Measurements from ENCODE around the gene FARP2.
A peak's percentile ranks its signal among the peaks of the same experiment; 100 is the strongest.

Gene FARP2, protein sequence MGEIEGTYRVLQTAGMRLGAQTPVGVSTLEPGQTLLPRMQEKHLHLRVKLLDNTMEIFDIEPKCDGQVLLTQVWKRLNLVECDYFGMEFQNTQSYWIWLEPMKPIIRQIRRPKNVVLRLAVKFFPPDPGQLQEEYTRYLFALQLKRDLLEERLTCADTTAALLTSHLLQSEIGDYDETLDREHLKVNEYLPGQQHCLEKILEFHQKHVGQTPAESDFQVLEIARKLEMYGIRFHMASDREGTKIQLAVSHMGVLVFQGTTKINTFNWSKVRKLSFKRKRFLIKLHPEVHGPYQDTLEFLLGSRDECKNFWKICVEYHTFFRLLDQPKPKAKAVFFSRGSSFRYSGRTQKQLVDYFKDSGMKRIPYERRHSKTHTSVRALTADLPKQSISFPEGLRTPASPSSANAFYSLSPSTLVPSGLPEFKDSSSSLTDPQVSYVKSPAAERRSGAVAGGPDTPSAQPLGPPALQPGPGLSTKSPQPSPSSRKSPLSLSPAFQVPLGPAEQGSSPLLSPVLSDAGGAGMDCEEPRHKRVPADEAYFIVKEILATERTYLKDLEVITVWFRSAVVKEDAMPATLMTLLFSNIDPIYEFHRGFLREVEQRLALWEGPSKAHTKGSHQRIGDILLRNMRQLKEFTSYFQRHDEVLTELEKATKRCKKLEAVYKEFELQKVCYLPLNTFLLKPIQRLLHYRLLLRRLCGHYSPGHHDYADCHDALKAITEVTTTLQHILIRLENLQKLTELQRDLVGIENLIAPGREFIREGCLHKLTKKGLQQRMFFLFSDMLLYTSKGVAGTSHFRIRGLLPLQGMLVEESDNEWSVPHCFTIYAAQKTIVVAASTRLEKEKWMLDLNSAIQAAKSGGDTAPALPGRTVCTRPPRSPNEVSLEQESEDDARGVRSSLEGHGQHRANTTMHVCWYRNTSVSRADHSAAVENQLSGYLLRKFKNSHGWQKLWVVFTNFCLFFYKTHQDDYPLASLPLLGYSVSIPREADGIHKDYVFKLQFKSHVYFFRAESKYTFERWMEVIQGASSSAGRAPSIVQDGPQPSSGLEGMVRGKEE

DNA sequence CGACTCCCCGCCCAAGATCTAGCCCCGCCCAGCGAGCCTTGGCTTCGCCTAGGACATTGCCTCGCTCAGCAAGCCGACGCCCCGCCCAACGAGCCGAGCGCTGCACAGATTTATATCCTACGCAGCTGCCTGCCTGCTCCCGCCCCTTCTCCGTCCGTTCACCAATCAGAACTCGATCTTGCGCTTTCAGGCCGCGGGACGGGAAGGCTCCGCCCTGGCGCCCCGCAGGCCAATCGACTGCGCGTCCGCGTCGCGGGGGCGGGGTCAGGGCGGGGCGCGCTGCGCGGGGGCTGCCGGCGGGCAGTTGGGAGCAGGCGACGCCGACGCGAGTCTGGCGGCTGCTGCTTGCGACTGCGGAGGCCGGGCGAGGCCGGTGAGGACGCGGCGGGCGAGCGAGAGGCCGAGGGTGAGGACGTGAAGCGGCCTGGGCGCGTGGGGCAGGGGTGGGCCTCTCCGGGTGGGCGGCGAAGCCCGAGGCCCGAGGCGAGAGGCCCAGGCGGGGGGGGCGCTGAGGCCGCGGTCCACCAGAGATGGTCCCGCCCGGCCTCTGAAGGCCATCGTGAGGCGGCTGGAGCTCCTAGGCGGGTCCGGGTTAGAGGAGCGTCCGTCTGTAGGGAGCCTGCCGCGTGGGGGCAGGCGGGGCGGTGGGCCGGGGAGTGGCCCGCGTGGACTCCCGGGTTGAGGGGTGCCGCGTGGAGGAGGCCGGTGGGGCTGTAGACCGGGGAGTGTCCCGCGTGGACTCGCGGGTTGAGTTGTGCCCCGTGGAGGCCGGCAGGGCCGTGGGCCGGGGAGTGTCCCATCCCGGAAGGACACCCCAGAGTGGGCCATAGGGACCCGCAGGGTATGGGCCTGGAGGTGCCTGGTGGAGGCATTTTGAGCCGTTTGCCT, at the start of gene FARP2:
Gene FARP2 (plus strand): TSS at position 303 of the 888 bp plus-strand sequence. CDS start 16,823 bp downstream, outside the sequence.
- TF ChIP-seq FOXM1 (IDR thresholded peaks at IDR 0.05; ENCODE audit: borderline replicate concordance, low read depth): no peak
- TF ChIP-seq ZBTB7A (IDR thresholded peaks at IDR 0.05; ENCODE audit: low read depth): no peak
- TF ChIP-seq EGR1 (IDR thresholded peaks at IDR 0.05): peak; percentile 43; the same call in 1 of the 2 replicates
- TF ChIP-seq, protein P1, sequence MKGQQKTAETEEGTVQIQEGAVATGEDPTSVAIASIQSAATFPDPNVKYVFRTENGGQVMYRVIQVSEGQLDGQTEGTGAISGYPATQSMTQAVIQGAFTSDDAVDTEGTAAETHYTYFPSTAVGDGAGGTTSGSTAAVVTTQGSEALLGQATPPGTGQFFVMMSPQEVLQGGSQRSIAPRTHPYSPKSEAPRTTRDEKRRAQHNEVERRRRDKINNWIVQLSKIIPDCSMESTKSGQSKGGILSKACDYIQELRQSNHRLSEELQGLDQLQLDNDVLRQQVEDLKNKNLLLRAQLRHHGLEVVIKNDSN (IDR thresholded peaks at IDR 0.05): no peak
- TF ChIP-seq, protein P2, sequence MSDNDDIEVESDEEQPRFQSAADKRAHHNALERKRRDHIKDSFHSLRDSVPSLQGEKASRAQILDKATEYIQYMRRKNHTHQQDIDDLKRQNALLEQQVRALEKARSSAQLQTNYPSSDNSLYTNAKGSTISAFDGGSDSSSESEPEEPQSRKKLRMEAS (IDR thresholded peaks at IDR 0.05): peak; percentile 47; the same call in 1 of the 2 replicates
- no peak for TF ChIP-seq TCF12 (IDR thresholded peaks at IDR 0.05; ENCODE audit: low read depth)
- no peak for TF ChIP-seq TEAD4 (IDR thresholded peaks at IDR 0.05)
- peak; percentile 84; the same call in 1 of the 2 replicates for TF ChIP-seq TAF1 (IDR thresholded peaks at IDR 0.05; ENCODE audit: low read depth)
- TF ChIP-seq RAD21 (IDR thresholded peaks at IDR 0.05; ENCODE audit: low read depth): no peak

DNA sequence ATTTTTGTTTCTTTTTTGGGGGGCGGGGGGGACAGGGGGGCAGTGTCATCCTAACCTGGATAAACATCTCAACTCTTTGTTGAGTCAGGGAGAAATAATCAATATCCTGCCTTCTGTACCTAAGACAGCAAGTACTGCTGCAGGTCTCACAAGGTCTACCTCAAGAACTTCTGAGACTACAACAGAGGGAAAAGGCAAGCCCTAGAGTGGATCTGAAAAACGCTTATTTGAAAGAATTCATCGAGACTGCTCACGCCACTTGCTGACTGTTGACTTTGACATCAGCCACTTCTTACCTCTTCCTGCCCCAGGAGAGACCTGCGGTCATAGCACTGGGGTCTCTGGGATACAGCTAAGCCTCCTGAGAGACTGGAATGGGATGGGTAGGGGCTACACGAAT, 49.0 kb upstream of the FARP2 start:
- TF ChIP-seq EP300 (IDR thresholded peaks at IDR 0.05; ENCODE audit: borderline replicate concordance) (no peak), TAF1 (IDR thresholded peaks at IDR 0.05; ENCODE audit: low read depth) (no peak), ZBTB7A (IDR thresholded peaks at IDR 0.05; ENCODE audit: low read depth) (no peak), CEBPB (IDR thresholded peaks at IDR 0.05) (no peak), FOXM1 (IDR thresholded peaks at IDR 0.05; ENCODE audit: borderline replicate concordance, low read depth) (no peak), YY1 (IDR thresholded peaks at IDR 0.05; ENCODE audit: low read depth) (no peak), EGR1 (IDR thresholded peaks at IDR 0.05) (no peak), CREB1 (IDR thresholded peaks at IDR 0.05; ENCODE audit: low read depth) (no peak), RAD21 (IDR thresholded peaks at IDR 0.05; ENCODE audit: low read depth) (no peak), TCF12 (IDR thresholded peaks at IDR 0.05; ENCODE audit: low read depth) (no peak), NFIC (IDR thresholded peaks at IDR 0.05) (no peak), TEAD4 (IDR thresholded peaks at IDR 0.05) (no peak)
- TF ChIP-seq, protein P1 (IDR thresholded peaks at IDR 0.05): no peak
- TF ChIP-seq, protein P3, sequence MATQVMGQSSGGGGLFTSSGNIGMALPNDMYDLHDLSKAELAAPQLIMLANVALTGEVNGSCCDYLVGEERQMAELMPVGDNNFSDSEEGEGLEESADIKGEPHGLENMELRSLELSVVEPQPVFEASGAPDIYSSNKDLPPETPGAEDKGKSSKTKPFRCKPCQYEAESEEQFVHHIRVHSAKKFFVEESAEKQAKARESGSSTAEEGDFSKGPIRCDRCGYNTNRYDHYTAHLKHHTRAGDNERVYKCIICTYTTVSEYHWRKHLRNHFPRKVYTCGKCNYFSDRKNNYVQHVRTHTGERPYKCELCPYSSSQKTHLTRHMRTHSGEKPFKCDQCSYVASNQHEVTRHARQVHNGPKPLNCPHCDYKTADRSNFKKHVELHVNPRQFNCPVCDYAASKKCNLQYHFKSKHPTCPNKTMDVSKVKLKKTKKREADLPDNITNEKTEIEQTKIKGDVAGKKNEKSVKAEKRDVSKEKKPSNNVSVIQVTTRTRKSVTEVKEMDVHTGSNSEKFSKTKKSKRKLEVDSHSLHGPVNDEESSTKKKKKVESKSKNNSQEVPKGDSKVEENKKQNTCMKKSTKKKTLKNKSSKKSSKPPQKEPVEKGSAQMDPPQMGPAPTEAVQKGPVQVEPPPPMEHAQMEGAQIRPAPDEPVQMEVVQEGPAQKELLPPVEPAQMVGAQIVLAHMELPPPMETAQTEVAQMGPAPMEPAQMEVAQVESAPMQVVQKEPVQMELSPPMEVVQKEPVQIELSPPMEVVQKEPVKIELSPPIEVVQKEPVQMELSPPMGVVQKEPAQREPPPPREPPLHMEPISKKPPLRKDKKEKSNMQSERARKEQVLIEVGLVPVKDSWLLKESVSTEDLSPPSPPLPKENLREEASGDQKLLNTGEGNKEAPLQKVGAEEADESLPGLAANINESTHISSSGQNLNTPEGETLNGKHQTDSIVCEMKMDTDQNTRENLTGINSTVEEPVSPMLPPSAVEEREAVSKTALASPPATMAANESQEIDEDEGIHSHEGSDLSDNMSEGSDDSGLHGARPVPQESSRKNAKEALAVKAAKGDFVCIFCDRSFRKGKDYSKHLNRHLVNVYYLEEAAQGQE (IDR thresholded peaks at IDR 0.05; ENCODE audit: low read depth): no peak
- TF ChIP-seq, protein P2 (IDR thresholded peaks at IDR 0.05): no peak

DNA sequence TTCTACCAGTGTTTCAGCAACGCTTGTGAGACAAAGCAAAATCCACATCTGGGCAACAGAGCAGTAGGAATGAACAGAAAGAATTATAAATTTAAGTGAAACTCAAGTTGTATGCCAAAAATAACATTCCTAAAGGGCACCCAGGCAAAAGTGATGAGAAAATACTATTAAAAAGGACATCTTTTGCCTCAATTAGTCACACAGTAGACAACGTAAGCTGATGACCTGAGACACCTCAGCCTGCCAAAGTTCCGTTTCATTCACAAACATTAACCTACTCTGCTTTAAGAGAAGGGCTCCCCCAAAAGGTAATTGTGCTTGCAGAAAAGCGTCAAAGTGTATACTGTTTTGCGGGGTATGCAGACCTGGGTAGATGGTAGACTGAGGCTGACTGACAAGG, 47.8 kb upstream of the FARP2 start:
- no peak for TF ChIP-seq FOXM1 (IDR thresholded peaks at IDR 0.05; ENCODE audit: borderline replicate concordance, low read depth)

DNA sequence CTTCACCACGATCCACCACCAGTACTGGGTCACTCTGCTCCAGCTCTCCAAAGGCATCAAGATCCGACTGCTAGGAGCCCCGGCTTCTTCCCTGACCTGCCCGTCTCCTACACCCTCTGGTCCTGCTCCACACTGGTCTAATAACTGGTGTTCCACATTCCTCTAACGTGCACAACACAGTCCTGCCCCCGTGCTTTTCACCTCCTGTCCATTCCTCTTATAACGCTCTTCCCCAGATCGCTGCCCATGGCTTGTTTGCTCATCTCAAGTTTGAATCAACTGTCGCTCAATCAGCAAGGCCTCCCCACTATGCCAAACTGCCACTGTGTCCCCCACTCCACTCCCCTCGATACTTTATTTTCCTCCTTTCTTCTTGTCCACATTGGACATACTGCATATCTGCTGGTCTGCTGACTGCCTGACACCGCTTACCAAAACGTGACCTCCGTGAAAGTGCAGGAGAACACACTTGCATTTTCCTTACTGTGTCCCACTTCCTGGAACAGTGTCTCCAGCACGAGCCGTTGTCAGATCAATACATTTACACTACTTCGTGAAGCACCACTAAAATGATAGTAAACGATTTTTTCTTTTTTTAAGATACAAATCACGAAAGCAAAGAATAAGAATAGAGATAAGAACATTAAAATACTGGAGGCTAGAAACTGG, 47.1 kb upstream of the FARP2 start:
- TF ChIP-seq CREB1 (IDR thresholded peaks at IDR 0.05; ENCODE audit: low read depth) (no peak), TAF1 (IDR thresholded peaks at IDR 0.05; ENCODE audit: low read depth) (no peak), YY1 (IDR thresholded peaks at IDR 0.05; ENCODE audit: low read depth) (no peak), TCF12 (IDR thresholded peaks at IDR 0.05; ENCODE audit: low read depth) (no peak), FOXM1 (IDR thresholded peaks at IDR 0.05; ENCODE audit: borderline replicate concordance, low read depth) (no peak)
- TF ChIP-seq, protein P2 (IDR thresholded peaks at IDR 0.05): no peak

DNA sequence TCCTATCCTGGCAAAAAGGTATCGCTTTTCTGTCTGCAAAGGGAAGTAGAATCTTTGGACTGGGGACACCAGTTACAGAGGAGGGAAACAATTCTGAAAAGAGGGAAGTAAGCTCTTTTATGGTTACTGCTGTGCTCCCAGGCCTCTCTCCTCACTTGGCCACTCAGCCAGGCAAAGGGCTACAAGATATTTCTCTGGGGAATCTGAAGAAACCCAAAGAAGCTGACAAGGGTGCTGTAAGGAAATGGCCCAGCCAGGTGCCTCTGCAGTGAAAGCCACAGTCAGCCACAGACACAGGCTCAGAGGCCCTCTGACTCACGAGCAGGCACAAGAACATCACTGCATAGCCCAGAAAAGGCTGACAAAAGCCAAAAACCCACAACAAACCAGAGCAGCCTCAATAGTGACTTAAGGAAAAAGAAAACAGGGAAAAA, 46.4 kb upstream of the FARP2 start:
- no peak for TF ChIP-seq YY1 (IDR thresholded peaks at IDR 0.05; ENCODE audit: low read depth)
- no peak for TF ChIP-seq EP300 (IDR thresholded peaks at IDR 0.05; ENCODE audit: borderline replicate concordance)
- TF ChIP-seq, protein P1 (IDR thresholded peaks at IDR 0.05): no peak
- TF ChIP-seq TAF1 (IDR thresholded peaks at IDR 0.05; ENCODE audit: low read depth): no peak
- TF ChIP-seq, protein P2 (IDR thresholded peaks at IDR 0.05): no peak
- TF ChIP-seq FOXM1 (IDR thresholded peaks at IDR 0.05; ENCODE audit: borderline replicate concordance, low read depth): no peak
- no peak for TF ChIP-seq NFIC (IDR thresholded peaks at IDR 0.05)
- TF ChIP-seq RAD21 (IDR thresholded peaks at IDR 0.05; ENCODE audit: low read depth): no peak
- TF ChIP-seq TCF12 (IDR thresholded peaks at IDR 0.05; ENCODE audit: low read depth): no peak
- no peak for TF ChIP-seq TEAD4 (IDR thresholded peaks at IDR 0.05)
- TF ChIP-seq, protein P3 (IDR thresholded peaks at IDR 0.05; ENCODE audit: low read depth): no peak

Data from Ishikawa (cell line).